Measurements from ENCODE around the gene DNASE1L3.

DNASE1L3 gene

DNA sequence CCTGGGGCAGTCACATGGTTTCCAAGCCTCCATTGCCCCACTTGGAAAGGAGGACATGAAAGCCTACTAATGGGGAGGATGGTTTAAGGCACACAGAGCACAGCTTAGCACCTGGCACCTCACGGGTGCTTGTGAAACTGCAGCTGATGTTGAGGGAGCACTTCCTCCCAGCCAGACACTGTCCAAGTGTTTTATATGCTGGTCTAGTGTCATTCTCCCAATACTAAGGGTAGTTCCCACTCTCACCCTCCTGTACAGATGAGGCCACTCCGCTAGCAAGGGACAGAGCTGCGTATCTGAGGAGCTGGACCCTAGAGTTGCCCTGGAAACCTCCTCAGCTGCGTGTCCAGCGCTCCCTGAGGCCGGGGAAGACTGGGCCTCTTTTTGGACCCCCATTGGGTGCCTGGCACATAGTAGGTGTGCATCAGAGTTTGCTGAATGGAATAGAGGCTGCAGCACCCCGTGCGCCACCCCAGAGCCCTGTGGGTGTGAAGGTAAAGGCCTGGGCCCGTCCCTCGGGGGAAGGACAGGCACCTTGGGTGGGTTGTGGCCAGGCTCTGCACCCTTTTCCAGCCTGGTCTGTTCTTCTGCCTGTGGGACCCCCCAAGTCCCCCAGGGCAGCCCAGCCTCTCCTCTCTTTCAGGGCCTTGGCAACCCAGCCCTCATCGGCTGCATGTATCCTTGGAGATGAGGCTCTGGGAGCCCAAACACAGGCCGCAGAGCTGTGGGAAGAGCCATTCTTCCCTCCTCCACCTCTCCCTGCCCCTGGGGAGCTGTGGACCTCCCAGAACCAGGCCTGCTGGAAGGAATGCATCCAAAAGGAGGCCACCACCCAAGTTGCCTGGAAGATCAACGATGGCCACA is 31.3 kb downstream of the DNASE1L3 start:
- DNase-seq (ENCODE audit: low read depth in 2 of 2), result no peak

DNA sequence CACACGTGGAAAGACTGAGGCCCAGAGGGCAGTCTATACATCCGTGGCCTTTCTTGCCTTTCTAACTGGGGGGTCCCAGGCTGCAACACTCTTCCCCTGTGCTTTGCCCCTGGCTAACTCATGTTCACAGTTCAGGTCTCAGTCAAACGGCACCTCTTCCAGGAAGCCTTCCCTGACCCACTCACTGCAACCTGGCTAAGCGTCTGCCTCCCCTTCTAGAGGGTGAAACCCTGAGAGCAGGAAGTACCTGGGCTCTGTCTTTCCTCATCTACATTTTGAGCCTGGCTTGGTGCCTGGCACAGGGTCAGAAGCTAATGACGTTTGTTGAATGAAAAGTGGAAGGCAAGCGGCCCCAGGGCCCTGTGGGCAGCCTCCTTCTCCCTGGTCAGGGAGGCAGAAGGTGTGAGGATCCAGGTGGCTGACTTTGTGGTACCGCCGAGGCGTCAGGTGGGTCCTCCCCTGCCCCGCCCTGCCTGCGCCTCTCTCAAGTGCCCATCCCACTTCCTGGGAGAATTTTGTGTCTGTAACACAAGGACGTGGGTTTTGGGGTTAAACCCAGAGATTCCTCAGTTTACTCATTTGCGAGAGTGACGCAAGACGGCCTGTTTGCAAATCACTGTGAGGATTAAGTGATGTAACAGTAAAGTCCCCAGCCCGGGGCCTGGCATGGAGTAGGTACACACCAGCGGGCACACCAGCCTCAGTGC is 32.1 kb downstream of the DNASE1L3 start:
- DNase-seq (ENCODE audit: low read depth in 2 of 2), result no peak

DNA sequence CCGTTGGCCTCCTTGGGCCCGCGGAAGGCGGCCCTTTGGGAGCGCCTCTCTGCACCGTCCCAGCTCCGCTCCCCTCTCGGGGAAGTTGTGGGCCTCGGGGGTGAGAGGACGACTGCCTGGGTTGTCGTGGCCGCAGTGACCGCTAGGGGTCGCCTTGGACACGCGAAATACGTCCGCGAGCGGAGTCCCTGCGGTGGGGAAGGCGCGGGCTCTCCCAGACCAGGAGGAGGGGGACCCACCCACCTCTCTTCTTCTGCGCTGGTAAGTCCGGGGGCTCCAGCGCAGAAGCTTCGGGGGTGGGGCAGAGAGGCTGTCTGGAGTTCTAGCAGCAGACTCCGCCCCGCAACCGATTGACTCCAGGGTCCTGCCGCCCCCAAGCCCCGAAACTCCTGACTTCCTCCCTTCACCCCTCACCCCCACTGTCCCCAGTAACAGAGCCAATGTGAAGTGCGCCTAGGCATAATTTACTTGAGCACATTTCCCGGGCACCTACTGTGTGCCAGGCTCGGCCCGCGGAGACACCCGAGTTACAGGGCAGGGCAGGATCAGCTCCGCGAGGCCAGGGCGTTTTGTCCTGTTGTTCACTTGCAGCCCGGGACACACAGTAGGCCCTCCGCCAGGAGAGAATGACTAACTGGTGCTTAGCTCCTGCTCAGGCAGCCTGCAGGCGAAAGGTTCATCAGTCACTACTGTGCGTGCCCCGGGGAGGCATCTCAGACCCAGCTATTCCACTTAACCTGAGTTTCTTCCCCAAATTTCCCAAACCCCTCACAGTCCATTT is 32.8 kb downstream of the DNASE1L3 start:
- DNase-seq (ENCODE audit: low read depth in 2 of 2), result peak; percentile 69 to 90

DNA sequence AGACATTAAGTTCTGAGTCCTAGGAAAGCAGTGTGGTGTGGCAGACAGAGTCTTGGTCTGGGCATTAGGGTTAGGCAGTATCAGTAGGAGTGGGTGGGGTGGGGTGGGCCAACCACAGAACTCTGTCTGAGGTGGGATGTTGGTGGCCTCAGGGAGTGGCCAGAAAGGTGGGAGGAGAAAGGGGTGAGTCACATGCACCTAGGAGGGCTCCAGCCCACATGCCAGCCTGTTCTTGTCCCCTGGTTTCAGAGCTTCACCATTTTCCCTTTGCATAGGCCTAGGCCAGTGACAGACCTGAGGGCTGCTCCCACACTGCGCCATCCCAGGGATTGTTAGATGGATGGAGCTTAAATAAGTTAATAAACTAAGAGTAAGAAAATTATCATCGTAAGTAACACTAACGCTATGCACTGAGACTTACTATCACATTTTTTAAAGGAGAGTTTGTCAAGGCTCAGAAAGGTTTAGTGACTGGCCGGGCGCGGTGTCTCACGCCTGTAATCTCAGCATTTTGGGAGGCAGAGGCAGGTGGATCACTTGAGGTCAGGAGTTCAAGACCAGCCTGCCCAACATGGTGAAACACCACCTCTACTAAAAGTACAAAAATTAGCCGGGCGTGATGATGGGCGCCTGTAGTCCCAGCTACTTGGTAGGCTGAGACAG is 33.8 kb downstream of the DNASE1L3 start:
- no peak for DNase-seq (ENCODE audit: low read depth in 2 of 2)

DNA sequence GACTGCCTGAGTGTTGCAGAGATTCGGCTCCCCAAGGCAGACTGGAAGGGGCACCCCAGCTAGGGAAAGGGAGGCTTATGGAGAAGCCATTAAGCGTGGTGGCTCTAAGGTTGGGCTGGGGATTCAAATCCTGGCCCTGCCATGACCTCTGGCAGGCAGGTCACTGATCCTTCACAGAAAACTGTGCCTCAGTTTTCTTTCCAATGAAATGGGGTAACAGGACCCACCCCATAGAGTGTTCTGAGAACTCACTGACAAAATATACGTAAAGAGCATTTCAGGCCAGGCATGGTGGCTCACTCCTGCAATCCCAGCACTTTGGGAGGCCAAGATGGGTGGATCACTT is 34.6 kb downstream of the DNASE1L3 start:
- no peak for DNase-seq (ENCODE audit: low read depth in 2 of 2)

DNA sequence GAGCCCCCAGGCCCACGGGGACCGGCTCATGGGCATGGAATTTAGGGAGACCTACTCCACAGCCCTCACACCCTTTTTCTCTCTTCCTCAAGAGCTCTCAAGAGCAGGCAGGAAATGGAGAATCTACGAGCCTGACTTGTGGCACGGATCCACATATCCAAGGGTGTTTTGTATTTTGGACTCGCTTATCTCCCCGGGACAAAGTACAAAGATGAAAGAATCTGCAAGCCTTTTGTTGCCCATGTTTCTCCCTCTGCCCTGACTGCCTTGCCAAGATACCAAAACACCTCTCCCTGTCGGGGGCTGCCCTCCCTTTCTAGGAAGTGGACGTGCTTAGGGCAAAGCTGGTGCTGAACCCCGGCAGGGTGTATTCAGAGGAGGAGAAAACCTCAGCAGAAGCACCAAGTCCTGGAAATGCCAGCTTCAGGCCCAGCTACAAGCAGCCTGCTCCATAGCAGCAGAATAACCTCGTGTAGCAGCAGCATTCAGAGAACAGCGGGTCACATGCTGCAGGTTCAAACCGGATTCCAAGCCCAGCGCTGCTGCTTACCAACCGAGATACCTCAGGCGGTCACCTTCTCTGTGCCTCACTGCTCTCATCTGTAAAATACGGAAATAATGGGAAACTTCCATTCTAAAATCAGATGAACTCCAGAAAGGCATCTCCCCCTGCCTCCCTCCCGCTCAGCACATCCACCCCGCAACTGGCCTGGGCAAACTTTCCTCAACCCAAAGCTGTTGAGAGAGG is 35.2 kb downstream of the DNASE1L3 start:
- no peak for DNase-seq (ENCODE audit: low read depth in 2 of 2)

DNA sequence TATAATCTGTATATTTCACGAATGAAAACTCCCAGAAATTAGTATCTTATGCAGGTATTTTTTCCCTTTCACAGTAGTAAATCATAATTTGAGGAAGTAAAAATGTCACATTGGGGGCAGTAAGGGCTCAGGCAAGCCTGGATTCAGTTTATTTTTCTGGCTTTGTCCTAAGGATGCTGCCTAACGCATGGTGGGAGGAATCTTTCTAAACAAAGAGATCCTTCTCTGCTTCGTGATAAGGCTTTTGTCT is 35.7 kb downstream of the DNASE1L3 start:
- DNase-seq (ENCODE audit: low read depth in 2 of 2), result no peak

DNA sequence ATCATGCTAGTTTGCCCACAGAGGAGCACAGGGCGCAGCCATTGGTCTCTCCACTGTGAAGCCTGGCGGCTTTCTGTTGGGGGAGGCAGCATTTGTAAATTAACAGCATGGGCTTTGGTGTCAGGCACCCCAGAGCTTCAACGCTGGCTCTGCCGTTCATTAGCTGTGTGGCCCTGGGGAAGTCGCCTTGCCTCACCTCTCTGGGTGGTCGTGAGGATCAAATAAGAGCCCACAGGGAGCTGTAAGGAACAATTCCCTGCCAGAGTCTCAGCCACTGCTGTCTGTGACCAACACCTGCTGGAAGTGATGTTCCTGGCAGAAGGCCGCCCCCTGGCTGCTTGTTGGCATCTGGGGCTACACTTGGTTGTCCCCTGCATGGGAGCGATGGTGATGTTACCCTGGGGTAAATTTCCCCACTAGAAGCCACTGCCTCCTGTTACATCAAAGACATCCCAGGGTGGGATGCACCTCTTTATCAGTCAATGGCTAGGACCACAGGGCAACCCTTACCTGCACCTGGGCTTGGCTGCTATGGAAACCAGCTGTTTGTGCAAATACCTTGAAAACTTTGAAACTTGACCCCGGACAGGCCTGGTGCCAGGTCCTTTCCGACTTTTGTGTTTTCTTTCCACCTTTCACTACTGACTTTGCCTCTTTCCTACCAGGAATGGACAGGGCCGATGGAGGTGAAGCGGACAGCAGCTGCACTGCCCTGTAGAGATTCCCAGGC is 36.9 kb downstream of the DNASE1L3 start:
- DNase-seq (ENCODE audit: low read depth in 2 of 2), result no peak

DNA sequence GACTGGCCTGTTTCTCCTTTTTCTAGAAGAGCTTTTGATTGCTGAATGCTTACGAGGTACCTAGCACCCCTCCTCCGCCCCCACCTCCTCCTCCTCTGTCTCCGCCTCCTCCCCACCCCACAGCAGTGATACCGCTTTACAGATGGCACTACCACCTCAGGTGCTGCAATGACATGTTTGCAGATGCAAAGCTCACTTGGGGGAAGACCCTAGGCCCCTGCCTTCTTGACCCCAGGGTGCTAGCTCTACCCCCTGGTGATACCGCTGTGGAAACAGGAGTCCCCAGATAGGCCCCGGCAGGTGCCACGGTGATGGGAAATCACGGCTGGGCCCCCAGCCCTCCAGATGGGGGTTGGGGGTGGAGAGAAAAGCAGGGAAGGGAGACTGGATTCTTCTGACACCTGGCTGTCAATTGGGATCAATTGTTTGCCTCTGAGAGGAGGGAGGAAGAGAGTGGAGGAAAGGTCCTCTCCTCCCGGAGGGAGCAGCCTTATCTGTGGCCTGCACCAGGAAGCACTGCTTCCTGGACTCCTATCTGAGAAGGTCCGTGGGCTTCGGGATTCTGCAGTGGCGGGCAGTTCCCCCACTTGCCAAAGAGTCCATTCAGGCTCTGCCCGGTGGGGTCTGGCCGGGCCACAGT is 37.6 kb downstream of the DNASE1L3 start:
- DNase-seq (ENCODE audit: low read depth in 2 of 2), result no peak

DNA sequence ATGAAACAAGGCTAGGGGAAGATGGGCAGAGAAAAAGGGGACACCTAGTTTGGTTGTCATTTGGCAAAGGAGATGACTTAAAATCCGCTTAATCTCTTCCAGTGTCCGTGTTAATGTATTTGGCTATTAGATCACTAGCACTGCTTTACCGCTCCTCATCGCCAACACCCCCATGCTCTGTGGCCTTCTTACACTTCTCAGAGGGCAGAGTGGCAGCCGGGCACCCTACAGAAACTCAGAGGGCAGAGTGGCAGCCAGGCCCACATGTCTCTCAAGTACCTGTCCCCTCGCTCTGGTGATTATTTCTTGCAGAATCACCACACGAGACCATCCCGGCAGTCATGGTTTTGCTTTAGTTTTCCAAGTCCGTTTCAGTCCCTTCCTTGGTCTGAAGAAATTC is 39.6 kb downstream of the DNASE1L3 start:
- DNase-seq (ENCODE audit: low read depth in 2 of 2), result no peak

DNA sequence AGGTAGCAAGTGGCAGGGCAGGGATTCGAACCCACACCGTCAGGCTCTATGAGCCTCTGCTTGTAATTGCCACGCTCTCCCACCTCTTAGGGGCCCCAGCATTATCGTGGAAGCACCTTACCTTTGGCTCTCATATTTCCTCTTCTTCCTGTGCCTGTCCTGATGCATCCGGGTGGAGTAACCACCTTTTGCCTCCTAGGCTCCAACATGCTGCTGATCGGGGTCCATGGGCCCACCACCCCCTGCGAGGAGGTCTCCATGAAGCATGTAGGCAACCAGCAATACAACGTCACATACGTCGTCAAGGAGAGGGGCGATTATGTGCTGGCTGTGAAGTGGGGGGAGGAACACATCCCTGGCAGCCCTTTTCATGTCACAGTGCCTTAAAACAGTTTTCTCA is 40.4 kb downstream of the DNASE1L3 start:
- no peak for DNase-seq (ENCODE audit: low read depth in 2 of 2)

DNA sequence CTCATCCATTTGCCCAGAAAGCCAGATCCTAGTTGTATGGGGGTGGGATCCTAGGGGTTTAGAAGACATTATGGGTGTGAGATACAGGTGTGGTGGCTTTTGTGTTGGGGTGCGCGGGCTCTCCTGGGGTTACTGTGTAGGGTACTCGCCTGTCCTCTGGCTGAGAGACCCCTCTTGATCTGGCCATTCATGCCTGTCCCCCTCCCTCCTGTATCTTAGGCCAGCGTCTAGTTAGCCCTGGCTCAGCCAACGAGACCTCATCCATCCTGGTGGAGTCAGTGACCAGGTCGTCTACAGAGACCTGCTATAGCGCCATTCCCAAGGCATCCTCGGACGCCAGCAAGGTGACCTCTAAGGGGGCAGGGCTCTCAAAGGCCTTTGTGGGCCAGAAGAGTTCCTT is 41.4 kb downstream of the DNASE1L3 start:
- no peak for DNase-seq (ENCODE audit: low read depth in 2 of 2)

DNA sequence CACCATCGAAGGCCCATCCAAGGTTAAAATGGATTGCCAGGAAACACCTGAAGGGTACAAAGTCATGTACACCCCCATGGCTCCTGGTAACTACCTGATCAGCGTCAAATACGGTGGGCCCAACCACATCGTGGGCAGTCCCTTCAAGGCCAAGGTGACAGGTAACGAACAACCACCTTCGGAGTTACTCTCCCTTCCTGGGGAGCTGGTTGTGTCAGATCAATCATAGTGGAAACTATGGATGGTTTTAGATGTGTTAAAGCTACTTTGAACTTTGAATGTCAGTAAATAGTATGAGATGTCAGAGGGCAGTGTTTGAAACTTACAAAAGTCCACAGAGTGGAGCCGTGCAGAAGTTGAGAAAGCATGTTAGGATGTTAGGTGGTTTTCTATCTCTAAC is 42.3 kb downstream of the DNASE1L3 start:
- no peak for DNase-seq (ENCODE audit: low read depth in 2 of 2)

DNA sequence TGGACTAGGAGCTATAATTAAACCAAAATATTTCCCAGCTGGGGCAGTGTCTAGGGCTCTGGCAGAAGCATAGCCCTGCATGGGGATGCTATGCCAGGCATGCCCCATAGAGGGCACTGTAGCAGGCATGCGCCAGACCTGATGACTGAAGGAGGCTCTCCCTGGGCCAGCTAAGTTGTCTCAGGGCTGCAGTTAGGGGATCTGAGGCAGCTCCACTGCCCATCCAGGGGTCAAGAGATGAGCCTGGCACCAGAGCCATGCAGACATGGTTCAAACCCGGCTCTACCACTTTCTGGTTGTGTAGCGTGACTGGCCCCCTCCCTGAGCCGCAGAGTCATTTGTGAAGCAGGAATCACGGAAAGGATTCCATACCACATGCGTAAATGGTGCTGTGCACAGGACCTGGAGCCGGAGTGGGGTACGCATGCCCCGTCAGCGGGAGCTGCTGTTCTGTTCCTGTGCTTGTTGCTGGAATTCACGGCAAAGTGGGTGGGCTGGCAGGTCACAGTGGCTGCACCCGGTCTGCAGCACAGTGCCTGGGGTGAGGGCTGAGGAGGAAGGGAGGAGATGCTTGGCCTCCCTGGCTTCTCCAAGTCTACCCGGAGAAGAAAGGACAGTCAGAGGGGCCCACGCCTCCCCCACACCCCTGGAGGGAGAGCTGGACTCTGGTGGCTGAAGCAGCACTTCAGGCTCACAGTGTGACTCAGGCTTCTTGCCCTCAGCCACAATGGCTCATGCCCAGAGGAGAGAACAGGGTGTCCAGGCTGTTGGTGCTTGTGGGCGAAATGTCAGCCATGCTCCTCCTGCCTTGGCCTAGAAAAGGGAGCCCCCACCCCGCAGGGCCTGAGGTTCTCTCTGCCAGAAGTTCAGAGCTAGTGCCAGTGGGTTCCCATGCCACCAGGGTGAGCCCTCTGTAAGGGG is 43.1 kb downstream of the DNASE1L3 start:
- DNase-seq (ENCODE audit: low read depth in 2 of 2), result peak in 1 of 2 donors; percentile 33

DNA sequence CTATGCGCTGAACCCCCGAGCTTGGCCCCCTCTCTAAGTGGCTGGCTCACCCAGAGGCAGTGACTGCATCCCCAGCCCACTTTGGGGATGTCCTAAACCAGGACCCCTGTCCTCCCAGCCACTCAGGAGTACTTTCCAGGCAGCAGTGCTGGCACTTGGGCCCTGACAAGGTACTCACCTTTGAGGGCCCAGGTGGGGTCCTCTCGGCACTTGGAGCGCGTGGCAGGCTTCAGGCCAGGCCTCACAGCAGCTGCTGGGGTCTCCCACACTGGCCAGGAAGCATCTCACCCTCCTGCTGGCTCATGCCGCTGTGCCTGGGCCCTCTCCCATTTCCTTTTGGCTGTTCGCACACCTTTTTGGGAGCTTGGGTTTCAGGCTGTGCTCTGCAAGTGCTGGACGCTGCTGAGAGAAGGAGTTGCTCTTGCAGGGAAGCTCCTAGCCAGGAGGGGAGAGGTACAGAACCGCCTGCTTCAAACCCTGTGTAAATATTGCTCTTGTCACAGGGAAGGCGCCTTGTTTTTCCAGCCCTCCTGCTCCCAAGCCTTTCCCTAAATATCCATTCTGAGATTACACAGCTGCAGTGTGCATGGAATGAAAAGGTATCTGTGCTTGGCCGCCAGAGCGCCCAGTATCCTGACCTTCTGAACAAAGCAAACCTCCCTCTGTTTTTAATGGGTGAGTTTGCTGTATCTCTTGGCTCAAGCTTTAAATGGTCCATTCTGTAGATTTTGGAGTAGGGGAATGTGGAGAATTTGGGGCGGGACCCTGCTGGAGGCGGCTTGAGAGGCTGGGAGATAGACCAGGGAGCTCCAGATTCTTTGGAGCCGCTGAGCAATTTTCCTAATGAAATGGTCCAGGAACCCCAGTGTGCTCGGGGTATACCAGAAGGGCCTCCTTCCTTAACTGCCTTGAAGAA is 45.6 kb downstream of the DNASE1L3 start:
- no peak for DNase-seq (ENCODE audit: low read depth in 2 of 2)

DNA sequence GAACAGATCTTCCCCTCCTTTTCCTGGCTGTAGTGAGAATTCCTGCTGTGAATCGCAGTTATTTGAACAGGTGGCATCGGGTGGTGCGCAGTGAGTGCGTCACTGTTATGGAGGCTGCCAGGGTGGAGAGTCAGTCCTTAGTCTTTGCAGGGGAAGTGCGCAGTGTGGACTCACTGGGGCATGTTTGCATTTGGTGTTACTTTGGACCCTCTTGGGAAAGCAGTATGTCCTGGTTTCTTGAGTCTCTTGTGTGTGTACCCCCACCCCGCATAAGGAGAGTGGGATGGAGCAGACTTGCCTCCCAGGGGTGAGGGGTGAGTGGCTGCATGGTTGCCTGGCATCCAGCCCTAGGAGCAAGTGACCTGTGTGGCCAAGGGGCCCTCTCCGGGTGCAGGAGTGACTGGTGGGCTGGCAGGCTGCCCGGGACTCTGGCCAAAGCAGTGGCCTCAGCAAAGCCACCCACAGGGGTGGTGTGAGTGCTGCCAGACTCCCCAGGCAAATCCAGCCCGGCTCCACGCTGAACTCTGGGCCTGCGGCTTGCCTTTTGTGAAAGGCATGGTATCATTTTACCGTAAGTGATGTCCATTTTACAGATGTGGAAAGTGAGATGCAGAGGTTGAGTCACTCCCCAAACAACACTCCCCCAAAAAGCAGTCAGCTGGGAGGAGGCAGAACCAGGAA is 46.4 kb downstream of the DNASE1L3 start:
- DNase-seq (ENCODE audit: low read depth in 2 of 2), result no peak

DNA sequence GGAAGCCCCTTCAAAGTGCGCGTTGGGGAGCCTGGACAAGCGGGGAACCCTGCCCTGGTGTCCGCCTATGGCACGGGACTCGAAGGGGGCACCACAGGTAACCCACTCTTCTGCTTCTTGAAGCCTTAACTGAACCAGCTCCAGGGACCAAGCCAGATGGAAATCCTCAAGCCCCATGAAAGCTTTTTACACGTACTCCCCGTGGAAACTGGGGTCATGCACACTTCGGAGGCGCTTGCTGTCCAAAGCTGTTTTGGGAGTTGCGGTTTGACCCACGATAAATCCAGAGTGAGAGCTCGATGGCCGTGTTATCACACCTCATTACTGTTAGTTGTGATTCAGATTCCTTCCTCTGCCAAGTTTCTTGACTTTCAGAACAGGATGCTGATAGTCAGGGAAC is 47.5 kb downstream of the DNASE1L3 start:
- no peak for DNase-seq (ENCODE audit: low read depth in 2 of 2)

All from stimulated activated CD4-positive, alpha-beta T cell treated with anti-CD3 and anti-CD28 coated beads, Interleukin-1b, Interleukin-23, amount 100 ng/mL, for 1 hour (primary cell).